Activated CD8-positive, alpha-beta memory T cell treated with anti-CD3 and anti-CD28 coated beads, Interleukin-2, amount 50 U/mL, for 48 hours (primary cell): ENCODE results near the gene MAN1B1.
A peak's percentile ranks its signal among the peaks of the same experiment; 100 is the strongest.
"Not testable (repeated sequence)": the region's sequence is repeated elsewhere in the genome, so short reads cannot be mapped to it uniquely, and the experiment has no call there.

Source experiments
- DNase-seq: peaks from one replicate; pipeline ENCODE4 v3.0.0-alpha.2; 2020

MAN1B1 gene

DNA sequence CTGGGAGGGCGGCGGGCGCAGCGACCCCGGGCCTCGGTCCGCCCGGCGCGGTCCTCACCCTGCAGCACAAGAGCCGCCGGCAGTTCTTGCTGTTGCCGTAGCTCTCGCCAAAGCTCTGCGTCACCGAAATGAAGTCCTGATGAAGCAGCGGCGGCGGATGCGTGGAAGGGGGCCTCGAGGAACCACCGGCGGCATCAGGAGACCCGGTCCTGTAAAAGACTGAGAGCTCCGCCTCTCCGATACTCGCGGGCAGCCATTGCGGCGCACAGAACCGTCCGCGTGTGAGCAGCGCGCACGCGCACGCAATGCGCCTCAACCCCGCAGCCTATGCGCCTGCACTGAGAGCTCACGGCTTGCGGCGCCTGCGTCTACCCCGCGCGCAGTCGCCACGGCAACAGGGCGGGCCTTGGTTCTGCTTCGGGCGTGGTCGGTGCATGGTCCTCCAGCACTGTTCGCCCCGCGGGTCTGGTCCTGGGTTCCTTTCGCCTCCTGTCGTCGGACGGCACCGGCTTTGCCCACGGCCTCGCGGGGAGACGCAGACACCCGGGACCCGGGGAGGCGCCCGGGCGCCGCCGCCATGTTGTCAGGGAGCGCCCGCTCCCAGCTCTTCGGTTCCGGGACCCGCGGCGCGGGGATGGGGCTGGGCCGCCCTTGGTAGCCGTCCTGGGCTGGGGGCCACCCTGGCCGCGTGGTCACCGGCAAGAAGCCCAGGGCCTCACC is 42.8 kb downstream of the MAN1B1 start:
- DNase-seq, result peak; percentile 93

DNA sequence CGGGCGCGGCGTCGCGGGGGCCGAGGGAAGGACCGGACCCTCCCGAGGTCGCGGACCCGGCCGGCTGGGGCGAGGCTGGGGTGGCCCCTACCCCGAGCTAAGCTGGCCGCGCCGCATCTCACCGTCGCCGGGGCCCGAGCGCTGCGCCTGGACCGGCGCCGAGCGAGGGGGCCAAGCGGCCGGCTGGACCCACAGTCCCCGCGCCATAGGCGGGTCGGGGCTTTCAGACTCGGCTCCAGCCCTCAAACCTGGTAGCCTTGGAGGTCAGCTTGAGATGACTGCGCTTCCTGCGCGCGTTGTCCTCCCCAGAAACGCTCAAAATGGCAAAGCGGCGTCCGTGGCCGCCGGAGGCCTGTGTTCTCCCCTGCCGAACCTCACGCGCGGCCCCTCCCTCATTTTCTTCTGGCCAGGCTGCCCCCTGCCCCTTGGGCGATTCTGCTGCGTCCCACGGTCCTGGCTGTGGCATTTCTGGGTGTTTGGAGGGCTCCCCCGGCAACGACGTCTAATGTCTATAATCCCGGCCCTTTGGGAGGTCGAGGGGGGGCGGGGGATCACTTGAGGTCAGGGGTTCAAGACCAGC is 43.5 kb downstream of the MAN1B1 start:
- DNase-seq, result no peak

DNA sequence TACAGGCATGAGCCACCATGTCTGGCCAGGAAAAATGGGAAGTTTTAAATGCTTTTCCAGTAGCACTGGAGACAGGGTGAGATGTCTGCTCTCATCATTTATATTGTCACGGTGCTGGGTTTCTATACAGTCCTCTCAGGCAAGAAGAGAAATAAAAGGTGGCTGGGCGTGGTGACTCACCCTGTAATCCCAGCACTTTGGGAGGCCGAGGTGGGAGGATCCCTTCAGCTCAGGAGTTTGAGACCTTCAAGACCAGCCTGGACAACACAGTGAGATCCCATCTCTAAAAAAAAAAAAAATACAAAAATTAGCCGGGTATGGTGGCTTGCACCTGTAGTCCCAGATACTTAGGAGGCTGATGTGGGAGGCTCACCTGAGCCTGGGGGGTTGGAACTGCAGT is 47.4 kb downstream of the MAN1B1 start:
- no peak for DNase-seq

DNA sequence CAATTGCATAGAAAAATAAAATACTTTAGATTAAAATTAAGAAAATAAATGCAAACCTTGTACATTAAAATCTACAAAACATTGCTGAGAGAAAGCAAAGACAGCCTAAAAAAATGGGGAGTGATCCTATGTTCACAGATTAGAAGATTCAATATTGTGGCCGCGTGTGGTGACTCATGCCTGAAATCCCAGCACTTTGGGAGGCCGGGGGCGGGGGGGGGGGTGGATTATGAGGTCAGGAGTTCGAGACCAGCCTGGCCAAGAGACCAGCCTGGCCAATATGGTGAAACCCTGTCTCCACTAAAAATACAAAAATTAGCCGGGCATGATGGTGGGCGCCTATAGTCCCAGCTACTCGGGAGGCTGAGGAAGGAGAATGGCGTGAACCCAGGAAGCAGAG is 48.4 kb downstream of the MAN1B1 start:
- not testable (repeated sequence) for DNase-seq

DNA sequence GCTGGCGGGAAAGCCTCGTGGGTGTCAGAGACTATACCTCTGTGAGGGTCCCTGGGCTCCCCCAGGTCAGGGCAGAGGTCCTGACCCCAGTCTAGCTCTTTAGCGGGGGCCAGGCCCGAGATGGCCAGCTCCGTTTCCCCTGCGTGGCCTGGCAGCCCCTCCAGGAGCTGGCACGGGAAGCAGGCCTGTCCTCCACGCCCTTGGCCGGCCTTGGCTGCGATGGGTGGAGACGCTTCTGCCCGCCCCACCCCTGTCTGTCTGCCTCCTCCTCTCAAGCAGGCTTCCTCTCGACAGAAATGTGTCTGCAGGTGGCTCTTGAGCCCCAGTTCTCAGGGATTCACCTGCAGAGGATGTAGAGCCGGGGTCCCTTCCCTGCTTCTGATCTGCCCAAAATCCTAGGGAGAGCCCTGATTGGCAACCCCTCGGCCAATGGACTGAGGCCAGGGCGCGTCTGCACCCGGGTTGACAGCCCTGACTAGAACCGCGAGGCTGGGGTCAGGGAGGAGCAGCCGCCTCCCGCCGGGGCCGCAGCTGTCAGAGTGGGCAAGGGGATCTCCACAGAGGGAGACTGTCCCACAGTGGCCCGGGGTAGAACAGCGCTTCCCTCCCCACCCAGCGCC is 49.6 kb downstream of the MAN1B1 start:
- DNase-seq, result no peak

DNA sequence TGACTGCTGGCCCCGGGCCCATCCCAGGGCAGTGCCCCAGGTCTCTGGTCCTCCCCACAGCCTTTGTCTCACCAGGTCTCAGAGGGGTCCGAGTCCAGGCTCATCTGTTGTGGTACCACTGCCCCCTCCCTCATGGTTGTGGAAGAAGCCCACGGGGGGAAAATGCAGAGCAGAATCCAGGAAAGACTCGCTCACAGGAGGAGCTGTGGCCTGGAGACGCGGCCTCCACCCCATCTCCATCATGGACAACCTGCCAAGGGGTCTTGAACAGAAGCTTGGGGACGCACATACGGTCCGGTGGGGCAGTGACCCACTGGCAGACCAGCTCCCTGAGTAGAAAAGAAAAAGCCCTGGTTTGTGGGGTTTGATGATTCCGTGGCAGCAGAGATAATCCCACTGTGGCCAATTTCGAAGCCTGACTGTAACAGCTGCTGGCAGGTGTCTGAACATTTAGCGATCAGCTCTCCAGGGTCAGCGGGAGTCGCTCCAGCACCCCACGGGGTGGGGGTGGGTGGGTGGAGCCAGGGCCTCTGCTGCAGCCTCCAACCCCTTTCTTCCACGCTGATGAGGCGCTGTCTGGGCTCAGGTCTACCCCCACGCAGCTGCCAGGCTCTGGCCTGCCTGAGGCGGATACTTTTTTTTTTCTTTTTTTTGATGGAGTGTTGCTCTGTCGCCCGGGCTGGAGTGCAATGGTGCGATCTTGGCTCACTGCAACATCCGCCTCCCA is 50.3 kb downstream of the MAN1B1 start:
- no peak for DNase-seq

DNA sequence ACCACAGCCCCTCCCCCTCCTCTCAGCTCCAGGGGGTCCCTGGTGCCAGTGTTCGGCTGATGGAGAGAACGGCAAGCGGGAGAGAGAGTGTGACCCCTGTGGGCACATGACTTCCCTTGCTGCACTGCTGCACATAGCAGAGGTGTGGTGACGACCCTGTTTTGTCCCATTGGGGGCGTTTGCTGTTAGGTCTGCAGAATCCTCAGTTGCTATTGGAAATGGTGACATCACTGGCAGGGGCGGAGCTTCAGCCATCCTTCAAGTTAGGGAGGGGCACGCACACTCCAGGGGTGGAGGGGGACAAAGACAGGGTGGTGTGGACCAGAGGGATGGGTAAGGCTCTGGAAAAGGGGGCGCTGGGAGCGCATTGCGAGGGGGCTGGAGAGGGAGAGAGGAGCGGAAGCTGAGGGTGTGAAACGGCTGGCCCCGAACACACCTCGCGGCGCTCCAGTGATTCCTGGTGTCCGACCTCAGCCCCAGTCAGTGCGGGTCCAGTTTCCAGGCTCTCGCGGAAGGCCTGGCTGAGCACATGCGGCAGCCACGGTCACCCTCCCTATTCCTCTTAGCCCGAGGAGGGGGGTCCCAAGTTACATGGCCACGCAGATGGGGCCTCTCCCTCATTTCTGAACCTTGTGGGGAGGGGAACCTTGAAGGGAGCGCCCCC is 51.4 kb downstream of the MAN1B1 start:
- DNase-seq, result no peak

DNA sequence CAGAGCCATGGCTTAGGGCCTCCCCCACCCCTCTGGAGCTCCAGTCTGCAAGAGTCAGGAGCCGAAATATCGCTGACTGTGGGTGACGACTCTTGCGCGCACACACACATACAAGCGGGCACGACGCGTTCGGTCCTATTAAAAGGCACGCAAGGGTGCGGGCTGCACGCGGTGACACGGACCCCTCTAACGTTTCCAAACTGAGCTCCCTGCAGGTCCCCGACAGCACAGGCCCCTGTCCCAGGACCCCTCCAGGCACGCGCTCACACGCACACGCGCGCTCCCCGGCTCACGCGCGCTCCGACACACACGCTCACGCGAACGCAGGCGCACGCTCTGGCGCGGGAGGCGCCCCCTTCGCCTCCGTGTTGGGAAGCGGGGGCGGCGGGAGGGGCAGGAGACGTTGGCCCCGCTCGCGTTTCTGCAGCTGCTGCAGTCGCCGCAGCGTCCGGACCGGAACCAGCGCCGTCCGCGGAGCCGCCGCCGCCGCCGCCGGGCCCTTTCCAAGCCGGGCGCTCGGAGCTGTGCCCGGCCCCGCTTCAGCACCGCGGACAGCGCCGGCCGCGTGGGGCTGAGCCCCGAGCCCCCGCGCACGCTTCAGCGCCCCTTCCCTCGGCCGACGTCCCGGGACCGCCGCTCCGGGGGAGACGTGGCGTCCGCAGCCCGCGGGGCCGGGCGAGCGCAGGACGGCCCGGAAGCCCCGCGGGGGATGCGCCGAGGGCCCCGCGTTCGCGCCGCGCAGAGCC is 52.1 kb downstream of the MAN1B1 start, which contains the start of gene GRIN1:
Gene GRIN1 (plus strand): TSS at position 433 of the 746 bp plus-strand sequence. CDS start 333 bp downstream, outside the sequence.
- DNase-seq, result no peak

DNA sequence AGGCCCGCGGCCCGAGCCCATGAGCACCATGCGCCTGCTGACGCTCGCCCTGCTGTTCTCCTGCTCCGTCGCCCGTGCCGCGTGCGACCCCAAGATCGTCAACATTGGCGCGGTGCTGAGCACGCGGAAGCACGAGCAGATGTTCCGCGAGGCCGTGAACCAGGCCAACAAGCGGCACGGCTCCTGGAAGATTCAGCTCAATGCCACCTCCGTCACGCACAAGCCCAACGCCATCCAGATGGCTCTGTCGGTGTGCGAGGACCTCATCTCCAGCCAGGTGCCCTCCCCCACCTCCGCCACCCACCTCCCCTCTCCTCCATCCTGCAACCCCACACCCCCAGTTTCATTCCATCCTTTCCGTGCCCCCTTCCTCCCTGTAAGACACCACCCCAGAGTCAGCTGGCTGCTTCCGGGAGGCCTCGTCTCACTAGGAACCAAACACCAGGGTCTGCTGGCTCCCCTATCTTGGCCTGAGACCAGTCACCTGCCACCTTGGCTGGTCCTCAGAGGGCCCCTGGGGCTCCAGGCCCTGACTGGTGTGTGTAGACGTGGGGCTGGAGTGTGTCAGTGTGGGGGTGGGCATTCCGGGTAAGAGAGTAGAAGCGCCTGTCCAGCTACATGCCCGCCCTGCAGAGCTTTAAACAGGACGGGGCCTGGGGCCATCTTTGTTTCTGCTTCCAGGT is 52.8 kb downstream of the MAN1B1 start:
- no peak for DNase-seq

DNA sequence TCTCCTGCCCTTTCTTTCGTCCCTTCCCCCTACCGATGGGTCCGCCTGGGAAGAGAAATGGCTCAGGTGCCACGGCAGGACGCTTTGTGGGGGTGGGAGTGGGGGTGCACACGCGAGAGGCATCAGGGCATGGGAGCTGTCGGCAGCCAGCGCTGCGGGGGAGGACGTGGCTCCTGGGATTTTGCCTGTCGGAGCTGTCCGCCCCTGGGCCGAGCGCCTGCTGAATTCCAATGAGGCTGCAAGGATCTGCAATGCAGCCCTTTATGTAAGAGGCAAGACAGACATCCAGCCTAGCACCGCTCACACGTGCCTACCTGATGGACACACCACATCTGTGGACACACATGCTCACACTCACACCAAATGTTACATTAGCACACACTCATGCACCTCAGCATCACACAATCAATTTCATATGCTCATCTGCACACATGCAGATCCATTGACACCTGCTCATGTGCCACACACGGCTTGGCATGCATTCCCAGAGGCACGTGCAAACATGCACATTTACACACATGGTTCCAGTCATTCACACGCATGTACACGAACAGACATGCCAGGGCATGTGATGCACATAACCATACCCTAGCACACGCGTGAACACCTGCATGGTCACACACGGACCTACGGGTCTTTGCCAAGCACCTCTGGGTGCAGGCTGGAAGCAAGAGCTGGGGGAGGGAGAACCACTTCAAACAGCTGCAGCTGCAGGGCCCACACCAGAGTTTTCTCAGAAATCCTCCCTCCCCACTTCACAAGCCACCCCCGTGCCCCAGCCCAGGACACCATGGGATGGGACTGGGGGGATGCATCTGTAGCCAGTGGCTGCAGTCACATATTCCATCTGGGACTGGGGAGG is 53.6 kb downstream of the MAN1B1 start:
- DNase-seq, result no peak

DNA sequence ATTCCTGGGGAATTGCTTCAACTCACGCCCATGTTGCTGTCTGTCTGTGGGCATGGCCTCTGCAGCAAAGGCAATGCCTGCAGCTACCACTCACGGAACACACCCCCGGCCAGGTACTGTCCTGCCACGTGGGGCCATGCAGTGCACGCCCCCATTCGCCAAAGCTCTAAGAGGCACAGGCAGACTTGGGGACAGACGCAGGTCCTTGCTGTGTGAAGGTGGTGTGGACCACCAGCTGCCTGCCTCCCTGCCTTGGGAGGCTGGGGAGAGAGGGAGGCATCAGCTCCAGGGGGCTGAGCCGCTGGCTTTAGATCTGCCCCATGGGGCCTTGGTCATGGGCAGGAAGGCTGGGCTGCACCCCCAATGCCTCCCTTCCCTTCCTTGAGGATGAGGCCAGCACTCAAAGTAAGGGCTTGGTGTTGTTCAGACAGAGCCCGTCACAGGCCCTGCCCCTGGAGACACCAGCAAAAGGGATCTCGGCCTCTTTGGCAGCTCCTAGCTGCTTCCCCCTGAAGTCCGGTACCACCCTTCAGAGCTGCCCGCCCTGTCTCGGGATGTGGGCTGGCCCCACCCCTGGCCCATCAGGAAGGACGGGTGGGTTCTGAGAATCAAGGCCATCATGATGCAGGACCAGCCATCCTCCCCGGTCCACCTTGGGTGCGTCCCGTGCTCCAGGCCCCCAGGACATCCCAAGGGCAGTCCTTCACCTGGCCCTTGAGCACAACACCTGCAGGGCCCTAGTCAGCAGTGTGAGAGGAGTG is 54.4 kb downstream of the MAN1B1 start:
- no peak for DNase-seq

DNA sequence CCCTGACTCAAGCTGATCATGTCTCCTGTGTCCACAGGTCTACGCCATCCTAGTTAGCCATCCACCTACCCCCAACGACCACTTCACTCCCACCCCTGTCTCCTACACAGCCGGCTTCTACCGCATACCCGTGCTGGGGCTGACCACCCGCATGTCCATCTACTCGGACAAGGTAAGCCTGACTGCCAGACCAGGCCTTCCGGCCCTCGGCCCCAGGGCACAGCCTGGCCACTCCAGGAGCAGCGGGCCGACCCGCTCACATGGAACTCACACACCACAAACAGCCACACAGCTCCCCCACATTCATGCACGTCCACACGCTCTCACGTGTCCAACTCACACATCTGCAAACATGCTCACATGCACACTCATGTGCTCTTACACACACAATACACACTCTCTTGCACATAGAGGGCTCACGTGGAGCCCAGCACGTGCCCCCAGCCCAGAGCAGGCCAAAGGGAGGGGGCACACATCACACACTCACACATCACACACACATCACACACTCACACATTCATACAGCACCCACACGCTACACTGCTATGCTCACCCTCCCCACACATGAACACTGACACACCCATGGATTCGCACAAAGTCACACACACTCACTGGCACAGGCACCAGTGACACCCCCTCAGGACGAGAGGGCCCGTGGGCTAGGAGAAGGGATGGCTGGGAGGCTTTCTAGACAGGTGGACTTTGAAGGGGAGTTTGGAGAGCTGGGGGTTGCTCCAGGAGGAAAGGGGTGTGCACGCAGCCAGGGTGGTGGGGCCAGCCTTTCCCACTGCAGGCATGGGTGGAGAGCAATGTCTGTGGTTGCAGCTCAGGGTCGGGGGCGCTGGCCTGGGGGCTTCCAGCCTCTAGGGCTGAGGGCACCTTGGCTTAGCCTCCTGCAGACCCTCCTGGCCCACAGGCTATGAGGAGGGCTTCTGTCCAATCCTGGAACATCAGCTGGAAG is 55.5 kb downstream of the MAN1B1 start:
- no peak for DNase-seq

DNA sequence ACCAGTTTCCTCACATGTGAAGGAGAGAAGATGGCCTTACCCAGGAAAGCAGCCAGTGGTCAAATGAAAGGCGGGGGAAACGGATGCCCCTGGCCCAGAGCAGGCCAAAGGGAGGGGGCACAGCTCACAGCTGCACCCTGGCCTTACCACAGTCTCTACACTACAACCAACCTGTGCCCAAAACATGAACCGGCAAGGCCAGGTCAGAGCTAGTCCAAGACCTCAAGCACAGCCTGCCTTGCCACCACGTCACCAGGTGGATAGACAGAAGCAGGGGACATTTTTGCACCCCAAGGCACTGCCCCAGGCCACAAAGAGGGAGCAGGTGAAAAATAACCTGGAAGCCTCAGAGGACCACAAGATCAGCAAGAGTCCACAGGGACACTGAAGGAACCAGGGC is 56.7 kb downstream of the MAN1B1 start:
- no peak for DNase-seq

DNA sequence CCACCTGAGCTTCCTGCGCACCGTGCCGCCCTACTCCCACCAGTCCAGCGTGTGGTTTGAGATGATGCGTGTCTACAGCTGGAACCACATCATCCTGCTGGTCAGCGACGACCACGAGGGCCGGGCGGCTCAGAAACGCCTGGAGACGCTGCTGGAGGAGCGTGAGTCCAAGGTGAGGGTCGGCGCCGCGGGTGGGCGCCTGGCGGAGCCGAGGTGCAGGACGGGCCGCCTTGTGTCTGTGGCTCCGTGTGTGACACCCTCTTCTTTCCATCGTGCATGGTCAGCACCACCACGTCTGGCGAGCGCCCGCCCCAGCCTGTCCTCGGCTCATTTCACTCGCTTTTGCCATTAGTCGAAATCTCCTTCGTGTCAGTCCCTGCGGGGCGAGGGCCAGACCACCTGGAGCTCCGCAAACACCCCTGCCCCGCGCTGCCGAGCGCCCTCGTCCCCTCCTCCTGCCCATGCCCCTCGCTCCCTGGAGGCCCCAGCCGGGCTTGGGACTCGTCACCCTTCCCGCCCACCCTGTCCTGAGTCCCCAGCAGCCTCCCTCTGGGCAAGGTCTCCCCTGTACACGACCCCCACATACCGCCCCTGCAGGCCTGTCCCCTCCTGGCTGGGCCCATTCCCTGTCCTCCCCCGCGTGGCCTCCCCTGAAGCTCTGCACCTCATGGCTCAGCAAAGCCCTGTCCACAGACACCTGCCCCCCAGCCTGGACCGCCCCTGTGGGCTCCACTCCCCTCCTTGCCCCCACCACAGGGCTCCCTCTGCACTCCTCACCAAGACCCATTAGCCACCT is 59.1 kb downstream of the MAN1B1 start:
- DNase-seq, result no peak

DNA sequence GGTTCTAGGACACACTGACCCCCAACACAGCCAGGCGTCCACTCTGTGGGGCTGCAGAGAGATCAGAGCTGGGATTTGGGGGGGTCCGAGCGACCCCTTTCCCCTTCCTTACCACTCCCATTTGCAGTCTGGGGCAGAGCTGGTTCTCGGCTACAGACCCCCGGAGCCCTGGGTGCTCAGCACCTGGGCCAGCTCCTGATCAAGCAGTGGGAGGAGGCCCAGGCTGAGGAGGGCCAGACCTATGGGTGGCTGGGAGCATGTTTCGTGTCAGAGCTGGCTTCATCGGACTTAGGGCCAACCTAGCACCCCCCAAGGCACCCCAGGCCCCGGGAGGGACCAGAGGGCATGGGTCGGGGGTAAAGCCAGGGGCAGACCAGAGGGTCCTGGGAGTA is 59.7 kb downstream of the MAN1B1 start:
- DNase-seq, result no peak

DNA sequence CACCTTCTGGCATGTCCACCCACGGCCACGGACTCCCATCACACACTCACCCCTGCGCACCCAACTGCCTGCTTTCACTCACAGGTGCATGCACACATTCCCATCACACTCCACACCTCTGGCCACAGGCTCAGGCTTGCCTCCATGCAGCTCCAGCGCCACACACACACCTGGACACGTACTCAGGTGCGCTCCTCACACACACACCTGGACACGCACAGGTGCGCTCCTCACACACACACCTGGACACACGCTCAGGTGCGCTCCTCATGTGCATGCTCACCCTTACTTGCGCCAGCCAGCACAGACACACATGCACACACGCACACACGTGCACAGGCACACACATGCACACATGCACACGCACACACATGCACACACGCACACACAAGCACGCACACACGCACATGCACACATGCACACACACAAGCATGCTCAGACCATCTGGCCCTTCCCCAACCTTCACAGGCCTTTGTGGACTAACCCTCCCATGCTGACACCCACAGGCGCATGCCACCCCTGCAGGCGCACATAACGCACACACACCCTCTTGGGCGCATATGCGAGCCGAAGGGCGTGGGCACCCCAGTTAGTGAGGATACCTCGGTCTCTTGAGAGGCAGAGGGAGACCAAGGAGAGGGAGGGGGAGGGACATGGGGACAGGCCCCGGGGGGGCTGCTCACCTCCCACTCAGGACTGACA is 60.5 kb downstream of the MAN1B1 start:
- no peak for DNase-seq

DNA sequence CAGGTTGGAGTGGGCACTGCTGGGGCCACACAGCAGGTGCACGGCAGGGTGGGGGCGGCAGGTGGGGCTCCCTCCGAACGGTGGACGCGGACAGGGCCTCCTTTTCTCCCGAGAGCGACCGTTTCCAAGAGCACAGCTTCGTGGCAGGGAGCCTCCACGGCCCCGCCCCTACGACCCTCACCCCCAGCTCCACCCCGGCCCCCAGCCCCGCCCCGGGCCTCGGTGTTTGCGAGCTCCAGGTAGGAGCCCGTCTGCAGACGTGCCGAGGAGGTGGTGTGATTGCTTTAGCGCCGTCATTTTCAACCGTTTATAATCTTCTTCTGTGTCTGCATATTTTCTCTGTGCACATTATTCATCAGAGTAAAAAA is 61.0 kb downstream of the MAN1B1 start:
- DNase-seq, result no peak
